IPS-15b (cell line): Measurements from ENCODE around the gene UGT1A7.

Source experiments
- H3K27me3 ChIP-seq: one replicate; pipeline ENCODE4 v1.6.1; 2013; ENCODE audit warnings: low read length; ENCODE audit not compliant: control insufficient read depth, insufficient read depth
- H3K36me3 ChIP-seq: one replicate; pipeline ENCODE4 v1.6.1; 2013; ENCODE audit warnings: low read length; ENCODE audit not compliant: control insufficient read depth, insufficient read depth
- H3K4me1 ChIP-seq: one replicate; pipeline ENCODE4 v1.6.1; 2013; ENCODE audit warnings: mild to moderate bottlenecking, low read length; ENCODE audit not compliant: control insufficient read depth, insufficient read depth
- H3K4me3 ChIP-seq: one replicate; pipeline ENCODE4 v1.5.1; 2013; ENCODE audit warnings: low read depth, low read length
- H3K9ac ChIP-seq: one replicate; pipeline ENCODE4 v1.6.1; 2013; ENCODE audit warnings: low read depth, mild to moderate bottlenecking, low read length
- H3K9me3 ChIP-seq: one replicate; pipeline ENCODE4 v1.6.1; 2013; ENCODE audit warnings: mild to moderate bottlenecking, low read length; ENCODE audit not compliant: control insufficient read depth, insufficient read depth

Gene UGT1A7

DNA sequence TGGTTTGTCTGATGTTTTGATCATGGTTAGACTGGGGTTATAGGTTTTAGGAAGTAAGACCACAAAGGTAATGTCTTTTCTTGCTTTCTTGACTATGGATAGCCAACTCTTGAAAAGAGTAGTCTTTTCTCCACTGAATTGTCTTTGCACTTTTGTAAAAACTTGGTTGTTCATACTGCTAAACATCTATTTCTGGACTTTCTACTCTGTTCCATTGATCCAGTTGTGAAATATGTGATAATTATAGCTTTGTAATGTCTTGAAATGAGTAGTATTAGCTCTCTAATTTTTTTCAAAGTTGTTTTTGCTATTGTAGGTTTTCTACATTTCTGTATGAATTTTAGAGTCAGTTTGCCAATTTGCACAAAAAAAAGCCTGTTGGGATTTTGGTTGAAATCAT, 23.1 kb upstream of the UGT1A7 start:
- H3K36me3 ChIP-seq = no peaks in the 10 kb centered on the region

GRCh38 chr2:233663911-233664310, 17.8 kb upstream of the UGT1A7 start:
- Histone ChIP-seq H3K27me3 (no peaks in the 10 kb centered on the region), H3K4me1 (no peaks in the 10 kb centered on the region), H3K9me3 (no peaks in the 10 kb centered on the region), H3K9ac (no peak overlapping the region), H3K4me3 (no peak overlapping the region), H3K36me3 (no peaks in the 10 kb centered on the region)

More for the DNA sequence above, 23.1 kb upstream of the UGT1A7 start:
- no peaks in the 10 kb centered on the region for H3K27me3 ChIP-seq
- no peak overlapping the region for H3K4me3 ChIP-seq
- no peak overlapping the region for H3K9ac ChIP-seq
- no peaks in the 10 kb centered on the region for H3K4me1 ChIP-seq
- H3K9me3 ChIP-seq = no peaks in the 10 kb centered on the region

GRCh38 chr2:233668605-233669260, 13.0 kb upstream of the UGT1A7 start:
- Histone ChIP-seq H3K9me3 (no peaks in the 10 kb centered on the region), H3K4me1 (no peaks in the 10 kb centered on the region), H3K9ac (no peak overlapping the region), H3K4me3 (no peak overlapping the region), H3K36me3 (no peaks in the 10 kb centered on the region), H3K27me3 (no peaks in the 10 kb centered on the region)

DNA sequence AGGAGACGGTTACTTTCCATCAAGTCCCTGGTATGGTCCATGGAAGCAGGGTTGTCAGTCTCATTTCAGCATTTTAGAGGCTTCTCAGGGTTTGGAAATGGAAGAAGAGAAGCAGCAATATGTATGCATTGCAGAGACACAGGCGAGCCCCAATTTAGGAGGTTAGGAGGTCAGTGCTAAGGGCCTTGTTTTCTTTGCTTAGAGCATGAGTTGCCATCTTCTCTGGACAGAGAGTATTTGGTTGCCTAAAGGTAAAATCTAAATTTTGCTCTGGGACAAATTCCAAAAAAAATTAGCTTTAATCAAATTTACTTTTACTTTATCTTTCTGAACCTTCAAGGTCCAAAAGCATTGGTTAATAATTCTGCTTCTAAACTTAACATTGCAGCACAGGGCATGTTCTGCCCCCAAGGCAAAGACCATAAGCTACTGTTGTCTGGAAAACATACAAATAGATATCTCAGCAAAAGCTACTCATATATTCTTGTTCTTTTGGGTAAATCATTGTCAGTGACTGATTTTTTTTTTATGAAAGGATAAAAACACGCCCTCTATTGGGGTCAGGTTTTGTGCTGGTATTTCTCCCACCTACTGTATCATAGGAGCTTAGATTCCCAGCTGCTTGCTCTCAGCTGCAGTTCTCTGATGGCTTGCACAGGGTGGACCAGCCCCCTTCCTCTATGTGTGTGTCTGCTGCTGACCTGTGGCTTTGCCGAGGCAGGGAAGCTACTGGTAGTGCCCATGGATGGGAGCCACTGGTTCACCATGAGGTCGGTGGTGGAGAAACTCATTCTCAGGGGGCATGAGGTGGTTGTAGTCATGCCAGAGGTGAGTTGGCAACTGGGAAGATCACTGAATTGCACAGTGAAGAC, 10.2 kb upstream of the UGT1A7 start, which contains the start of gene UGT1A9:
Gene UGT1A9 (plus strand): TSS at position 609 of the 872 bp plus-strand sequence. CDS start 37 bp downstream, at position 646.
- Histone ChIP-seq H3K9ac (no peak within 1 kb of the TSS), H3K9me3 (no peaks in the 10 kb centered on the region), H3K4me3 (no peak within 1 kb of the TSS), H3K4me1 (no peaks in the 10 kb centered on the region), H3K27me3 (no peaks in the 10 kb centered on the region), H3K36me3 (no peaks in the 10 kb centered on the region)

GRCh38 chr2:233672886-233673285, 8.8 kb upstream of the UGT1A7 start:
- Histone ChIP-seq H3K9ac (no peak overlapping the region), H3K4me3 (no peak overlapping the region), H3K4me1 (no peaks in the 10 kb centered on the region), H3K27me3 (no peaks in the 10 kb centered on the region), H3K36me3 (no peaks in the 10 kb centered on the region), H3K9me3 (no peaks in the 10 kb centered on the region)

GRCh38 chr2:233673896-233674295, 7.8 kb upstream of the UGT1A7 start:
- Histone ChIP-seq H3K9ac (no peak overlapping the region), H3K36me3 (no peaks in the 10 kb centered on the region), H3K4me3 (no peak overlapping the region), H3K27me3 (no peaks in the 10 kb centered on the region), H3K4me1 (no peaks in the 10 kb centered on the region), H3K9me3 (no peaks in the 10 kb centered on the region)

DNA sequence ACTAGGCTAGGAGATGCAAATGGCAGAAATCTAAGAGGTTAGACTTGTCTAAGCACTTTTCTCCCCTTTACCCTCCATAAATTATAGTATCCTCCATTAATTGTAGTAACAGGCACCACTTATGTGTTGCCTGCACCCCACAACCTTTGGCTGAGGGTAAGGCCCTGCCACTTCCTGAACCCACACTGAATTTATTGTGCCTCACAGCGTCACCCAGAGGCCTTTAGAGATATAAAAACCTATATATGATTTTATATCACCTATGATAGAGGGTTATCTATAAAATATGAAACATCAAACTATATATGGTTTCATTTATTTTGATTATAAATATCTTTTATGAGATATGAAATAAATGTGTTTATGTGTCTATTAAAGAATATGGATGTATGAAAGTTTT, 7.4 kb upstream of the UGT1A7 start:
- H3K36me3 ChIP-seq = no peaks in the 10 kb centered on the region
- H3K9ac ChIP-seq = no peak overlapping the region
- H3K4me3 ChIP-seq = no peak overlapping the region
- no peaks in the 10 kb centered on the region for H3K27me3 ChIP-seq
- no peaks in the 10 kb centered on the region for H3K9me3 ChIP-seq
- no peaks in the 10 kb centered on the region for H3K4me1 ChIP-seq

- H3K36me3 ChIP-seq = no peaks in the 10 kb centered on the region
These were observed 6.7 kb upstream of the UGT1A7 start for GRCh38 chr2:233674995-233675394.

GRCh38 chr2:233676046-233676445, 5.7 kb upstream of the UGT1A7 start:
- Histone ChIP-seq H3K27me3 (no peaks in the 10 kb centered on the region), H3K9ac (no peak overlapping the region), H3K4me3 (no peak overlapping the region), H3K36me3 (no peaks in the 10 kb centered on the region), H3K9me3 (no peaks in the 10 kb centered on the region), H3K4me1 (no peaks in the 10 kb centered on the region)

More at GRCh38 chr2:233674995-233675394, 6.7 kb upstream of the UGT1A7 start:
- H3K27me3 ChIP-seq = no peaks in the 10 kb centered on the region
- H3K9me3 ChIP-seq = no peaks in the 10 kb centered on the region
- H3K9ac ChIP-seq = no peak overlapping the region
- H3K4me1 ChIP-seq = no peaks in the 10 kb centered on the region
- H3K4me3 ChIP-seq = no peak overlapping the region

DNA sequence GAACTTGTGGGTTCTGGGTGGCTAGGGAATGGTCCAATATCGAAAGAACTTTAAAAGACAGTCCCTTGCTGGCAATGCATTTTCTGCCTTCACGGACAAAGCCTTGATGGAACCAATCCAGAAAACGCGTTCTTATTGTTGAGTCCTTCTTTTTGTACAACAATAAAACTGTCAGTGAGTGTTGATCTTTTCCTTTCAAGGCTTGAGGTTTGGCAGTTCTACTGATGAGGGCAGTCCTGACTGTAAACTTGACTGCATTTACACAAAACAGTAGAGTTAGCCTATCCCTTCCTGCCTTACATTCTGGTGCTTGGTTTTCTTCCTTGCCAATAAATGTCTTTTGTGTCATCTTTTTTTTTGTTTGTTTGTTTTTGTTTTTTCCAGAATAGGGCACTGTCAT, 2.5 kb upstream of the UGT1A7 start:
- Histone ChIP-seq H3K9ac (no peak overlapping the region), H3K4me3 (no peak overlapping the region), H3K9me3 (no peaks in the 10 kb centered on the region), H3K27me3 (no peaks in the 10 kb centered on the region), H3K4me1 (no peaks in the 10 kb centered on the region), H3K36me3 (no peaks in the 10 kb centered on the region)

GRCh38 chr2:233680361-233681045, 1.2 kb upstream of the UGT1A7 start:
- Histone ChIP-seq H3K27me3 (no peaks in the 10 kb centered on the region), H3K4me1 (no peaks in the 10 kb centered on the region), H3K4me3 (no peak overlapping the region), H3K36me3 (no peaks in the 10 kb centered on the region), H3K9me3 (no peaks in the 10 kb centered on the region), H3K9ac (no peak overlapping the region)
